NOMO-1 treated with DMSO at 0.1 percent for 48 hours (cell line): ENCODE measurements around the gene ASPSCR1.

Experiments
- DNase-seq: peaks from one replicate; lab custom pipeline; 2025; ENCODE audit not compliant: unreplicated experiment; lab: John Stamatoyannopoulos, UW

Gene ASPSCR1

DNA sequence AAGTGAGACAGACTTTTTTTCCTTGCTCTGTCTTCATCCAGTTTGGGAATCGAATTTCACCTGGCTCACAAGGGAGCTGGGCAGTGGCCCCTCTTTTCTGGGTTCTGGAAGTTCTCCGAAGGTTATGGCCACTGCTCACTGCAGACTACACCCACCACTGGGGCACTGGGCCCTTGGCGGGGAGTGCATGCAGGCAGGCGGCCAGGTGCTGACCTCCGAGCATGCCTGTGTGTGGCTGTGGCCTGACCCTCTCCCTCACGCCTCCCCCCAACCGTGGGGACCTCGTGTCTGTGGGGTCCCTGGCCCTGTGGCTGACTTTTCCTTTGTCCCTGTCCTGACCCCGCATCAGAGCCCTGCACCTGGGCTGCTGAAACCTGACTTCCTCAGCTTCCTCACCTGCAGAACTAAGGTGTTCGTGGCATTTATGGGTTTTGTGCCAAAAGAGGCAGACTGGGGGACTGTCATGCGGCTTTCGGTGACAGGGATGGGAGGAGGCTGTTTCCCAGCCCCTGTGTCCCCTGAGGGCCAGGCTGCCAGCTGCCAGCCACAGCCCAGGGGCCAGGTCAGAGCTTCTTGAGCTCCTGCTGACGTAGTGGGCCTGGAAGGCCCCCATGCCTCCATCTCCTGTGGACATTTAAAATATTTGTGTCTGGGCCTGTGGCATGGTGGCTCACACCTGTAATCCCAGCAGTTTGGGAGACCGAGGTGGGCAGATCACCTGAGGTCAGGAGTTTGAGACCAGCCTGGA, 21.4 kb downstream of the ASPSCR1 start:
- DNase-seq, result no peak

DNA sequence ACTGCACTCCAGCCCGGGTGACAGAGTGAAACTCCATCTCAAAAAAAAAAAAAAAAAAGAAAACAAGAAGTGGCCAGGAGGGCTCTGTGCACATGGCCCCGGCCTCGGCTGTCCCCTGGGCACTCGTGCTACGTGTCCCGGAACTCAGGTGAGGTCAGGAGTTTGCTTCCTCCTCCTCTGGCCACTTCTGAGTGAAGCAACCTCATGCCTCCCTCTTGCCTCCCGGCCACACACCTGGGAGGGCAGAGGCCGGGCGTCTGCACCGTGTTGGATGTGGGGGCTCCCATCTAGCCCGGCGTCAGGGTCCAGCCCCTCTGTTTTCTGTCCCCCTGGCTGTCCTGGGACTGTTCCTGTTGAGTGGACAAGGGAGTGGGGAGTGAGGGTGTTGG, 22.2 kb downstream of the ASPSCR1 start:
- DNase-seq, result no peak

- no peak for DNase-seq
These were observed 22.8 kb downstream of the ASPSCR1 start for GRCh38 chr17:81999976-82000802.

DNA sequence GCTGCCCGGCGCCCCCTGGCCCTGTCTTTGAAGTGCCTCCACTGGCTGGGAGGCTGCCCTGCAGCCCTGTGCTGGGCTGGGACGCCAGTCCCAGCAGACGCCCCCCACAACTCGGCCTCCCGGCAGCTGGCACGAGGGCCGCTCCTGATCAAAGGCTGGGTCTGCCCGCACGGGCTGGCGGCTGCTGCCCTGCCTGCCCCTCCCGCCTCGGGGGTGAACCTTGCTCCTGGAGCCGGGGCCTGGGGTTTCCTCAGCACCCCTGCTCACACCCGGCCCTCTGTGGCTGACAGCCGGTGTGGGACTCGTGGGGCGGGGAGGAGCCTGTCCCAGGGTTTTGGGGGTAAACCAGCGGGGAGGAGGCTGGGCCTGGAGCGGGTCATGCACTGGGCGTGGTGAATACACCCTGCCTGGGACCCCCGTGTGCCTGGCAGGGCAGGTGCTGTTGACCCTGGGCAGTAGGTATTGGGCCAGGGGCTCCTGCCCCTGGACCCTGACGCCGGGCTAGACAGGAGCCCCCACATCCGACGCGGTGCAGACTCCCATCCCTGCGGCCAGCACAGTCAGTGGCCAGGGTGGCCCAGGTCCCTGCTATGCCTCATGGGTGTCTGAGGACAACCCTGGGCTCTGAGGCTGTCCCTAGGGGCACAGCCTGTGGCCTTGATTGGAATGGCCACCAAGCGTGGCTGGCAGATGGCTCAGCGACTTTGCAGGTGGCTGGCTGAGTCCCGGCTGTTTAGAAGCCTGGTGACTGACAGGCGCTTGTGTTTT, 23.6 kb downstream of the ASPSCR1 start:
- DNase-seq, result no peak

GRCh38 chr17:82001571-82002056, 24.2 kb downstream of the ASPSCR1 start:
- DNase-seq, result no peak

DNA sequence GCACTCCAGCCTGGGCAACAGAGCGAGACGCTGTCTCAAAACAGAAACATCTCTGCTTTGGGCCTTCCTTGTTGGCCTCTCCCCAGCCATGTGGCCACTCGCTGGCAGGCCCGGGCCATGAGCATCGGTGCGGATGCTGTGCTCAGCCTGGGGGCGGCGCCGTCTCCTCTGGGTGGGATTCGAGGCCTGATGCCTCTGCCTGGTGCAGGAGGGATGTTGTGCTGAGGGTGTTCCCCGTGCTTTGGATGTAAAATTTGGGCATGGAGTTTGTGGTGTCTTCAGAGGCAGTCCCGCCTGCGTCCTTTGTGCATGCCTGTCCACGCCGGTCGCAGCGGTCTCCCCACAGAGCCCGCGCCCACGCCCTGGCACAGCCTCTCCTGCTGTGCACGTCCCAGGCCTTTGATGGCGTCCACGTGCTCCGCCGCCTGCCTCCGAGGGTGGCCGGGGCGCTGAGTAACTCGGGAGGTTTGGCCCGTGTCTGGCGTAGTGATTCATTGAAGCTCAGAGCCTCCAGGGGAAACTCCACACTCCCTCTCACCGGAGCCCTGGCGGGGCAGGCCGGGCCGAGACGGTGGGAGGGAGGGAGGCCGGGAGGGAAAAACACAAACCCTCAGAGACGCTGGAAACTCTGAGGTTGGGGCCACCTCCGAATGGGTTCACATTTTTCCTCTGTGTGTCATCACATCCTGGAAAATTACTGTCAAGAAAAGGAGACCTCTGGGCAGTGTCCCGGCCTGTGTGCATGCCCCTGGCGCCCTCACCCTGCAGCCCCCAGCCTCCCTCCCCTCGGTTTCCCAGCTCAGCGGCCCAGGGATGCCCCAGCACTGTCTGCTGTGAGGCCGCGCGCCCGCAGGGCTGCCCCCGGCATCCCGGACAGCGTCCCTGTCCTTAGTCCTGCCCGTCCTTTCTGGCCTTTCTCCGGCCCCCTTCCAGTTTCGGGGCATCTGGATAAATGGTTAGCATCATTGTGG, 26.3 kb downstream of the ASPSCR1 start:
- DNase-seq, result no peak

GRCh38 chr17:82004517-82005455, 27.4 kb downstream of the ASPSCR1 start:
- no peak for DNase-seq

GRCh38 chr17:82005701-82006348, 28.4 kb downstream of the ASPSCR1 start:
- no peak for DNase-seq

GRCh38 chr17:82006468-82007227, 29.2 kb downstream of the ASPSCR1 start:
- DNase-seq, result no peak

- no peak for DNase-seq
These were observed 29.7 kb downstream of the ASPSCR1 start for GRCh38 chr17:82007228-82007494.

DNA sequence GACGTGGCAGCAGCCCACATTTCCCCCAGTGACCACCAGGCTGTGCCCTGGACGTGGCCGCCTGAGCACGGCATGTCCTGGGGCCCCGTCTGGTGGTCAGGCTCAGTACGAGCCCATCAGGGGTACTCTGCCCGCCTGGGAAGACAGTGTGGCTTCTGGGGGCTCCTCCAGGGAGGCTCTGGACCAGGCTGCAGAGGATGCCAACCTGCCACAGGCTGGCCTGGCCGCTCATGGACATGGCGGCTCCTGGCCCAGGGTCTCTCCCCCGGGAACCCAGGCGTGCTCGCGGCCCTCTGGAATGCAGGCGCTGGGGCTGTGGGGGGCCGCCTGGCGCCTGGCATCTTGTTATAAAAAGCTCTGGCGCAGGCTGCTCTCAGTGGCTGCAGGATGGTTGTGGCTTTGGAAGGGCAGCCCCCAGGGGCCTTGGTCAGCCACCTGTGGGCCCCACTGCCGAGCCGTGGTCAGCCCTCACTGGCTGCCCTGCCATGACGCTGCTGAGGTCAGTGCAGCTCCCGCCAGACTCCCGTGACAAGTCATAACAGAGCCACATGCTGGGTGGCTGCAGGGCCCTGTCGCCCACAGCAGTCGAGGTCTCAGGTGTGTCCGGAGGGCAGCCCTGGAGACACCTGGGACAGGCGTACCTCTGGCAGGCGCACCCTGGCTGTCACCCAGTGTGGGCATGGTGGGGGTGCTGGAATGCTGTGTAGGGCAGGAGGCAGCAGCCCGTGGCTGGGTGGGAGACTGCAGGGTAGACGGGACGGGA, 30.2 kb downstream of the ASPSCR1 start:
- no peak for DNase-seq

- no peak for DNase-seq
These were observed 31.0 kb downstream of the ASPSCR1 start for GRCh38 chr17:82008258-82008940.

DNA sequence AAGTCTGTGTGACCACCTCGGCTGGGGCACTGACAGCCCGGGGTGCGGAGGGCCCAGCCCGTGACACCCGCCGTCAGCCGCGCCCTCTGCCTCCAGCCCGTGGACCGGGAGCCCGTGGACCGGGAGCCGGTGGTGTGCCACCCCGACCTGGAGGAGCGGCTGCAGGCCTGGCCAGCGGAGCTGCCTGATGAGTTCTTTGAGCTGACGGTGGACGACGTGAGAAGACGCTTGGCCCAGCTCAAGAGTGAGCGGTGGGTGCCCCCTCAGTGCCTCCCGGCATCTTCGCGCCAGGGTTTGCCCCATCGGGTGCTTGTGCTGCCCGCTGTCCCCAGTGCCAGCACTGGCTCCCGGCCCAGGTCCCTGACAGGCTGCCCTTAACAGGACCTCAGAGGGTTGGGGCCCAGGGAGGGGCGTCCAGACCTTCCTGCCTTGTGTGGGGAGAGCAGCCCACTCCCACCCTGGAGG, 31.5 kb downstream of the ASPSCR1 start:
- no peak for DNase-seq

- no peak for DNase-seq
These were observed 32.0 kb downstream of the ASPSCR1 start for GRCh38 chr17:82009413-82009812.

GRCh38 chr17:82010575-82011525, 33.4 kb downstream of the ASPSCR1 start:
- no peak for DNase-seq
